ENCODE data around the gene CSF1R. TPM values are rescaled to one million over a fixed set of nuclear protein-coding genes. Genes with fewer than 3 reads are reported as not detected.

The CSF1R gene
- polyA plus RNA-seq, 1 donor (not counting 4 experiments of a cell fraction or from before 2014, with no cell fraction given): not detected

- TF ChIP-seq EZH2 (IDR thresholded peaks at IDR 0.05; ENCODE audit: low read length) (no peak), CTCF (optimal IDR thresholded peaks at IDR 0.05 in 1 of 3, IDR thresholded peaks at IDR 0.05 in 1 of 3, conservative IDR thresholded peaks at IDR 0.05 in 1 of 3; ENCODE audit: extremely low read depth in 1 of 3, insufficient read depth in 2 of 3, low read length in 3 of 3) (no peak)
- Histone ChIP-seq H3K79me2 (ENCODE audit: control insufficient read depth, insufficient read depth, low read length) (no peaks in the 10 kb centered on the region), H3K4me2 (ENCODE audit: control insufficient read depth, extremely low read depth, insufficient read depth, low read depth, low read length) (no peak overlapping the region), H3K4me3 (ENCODE audit: control insufficient read depth in 2 of 3, extremely low read depth in 1 of 3, insufficient read depth in 2 of 3, low read depth in 1 of 3, low read length in 3 of 3) (no peak overlapping the region), H4K20me1 (ENCODE audit: control insufficient read depth, extremely low read depth, insufficient read depth, low read length) (no peaks in the 10 kb centered on the region), H3K9ac (ENCODE audit: control insufficient read depth, extremely low read depth, insufficient read depth, low read length) (no peak overlapping the region), H3K27me3 (ENCODE audit: control insufficient read depth, extremely low read depth, insufficient read depth, low read length) (no peaks in the 10 kb centered on the region), H3K4me1 (ENCODE audit: control insufficient read depth, extremely low read depth, insufficient read depth, low read length) (peaks cover 12% of the 10 kb centered on the region), H2AFZ (ENCODE audit: control insufficient read depth, low read length) (no peak overlapping the region), H3K9me1 (ENCODE audit: control insufficient read depth, extremely low read depth, insufficient read depth, low read length) (peaks cover 3% of the 10 kb centered on the region), H3K36me3 (ENCODE audit: control insufficient read depth in 2 of 2, extremely low read depth in 1 of 2, insufficient read depth in 2 of 2, low read length in 2 of 2) (peaks cover 21 to 34% of the 10 kb centered on the region in 2 experiments), H3K9me3 (ENCODE audit: control insufficient read depth, low read depth, low read length) (no peaks in the 10 kb centered on the region), H3K27ac (ENCODE audit: control insufficient read depth, insufficient read depth, low read length) (no peak overlapping the region)
- dilution Hi-C loops (cut with MboI; ENCODE audit: extremely low pct_ligation_motif_present, low sequenced_read_pairs): no loop called here
- FAIRE-seq (no peak), DNase-seq (ENCODE audit: low read depth, low spot score) (no peak)
Observed at GRCh38 chr5:150057511-150057910, 28.8 kb downstream of the CSF1R start.

GRCh38 chr5:150057052-150057451 is 29.3 kb downstream of the CSF1R start:
- no peaks in the 10 kb centered on the region for H3K79me2 ChIP-seq (ENCODE audit: control insufficient read depth, insufficient read depth, low read length)
- no peak overlapping the region for H2AFZ ChIP-seq (ENCODE audit: control insufficient read depth, low read length)
- H3K9me3 ChIP-seq (ENCODE audit: control insufficient read depth, low read depth, low read length): no peaks in the 10 kb centered on the region
- no peak for TF ChIP-seq CTCF (optimal IDR thresholded peaks at IDR 0.05 in 1 of 3, IDR thresholded peaks at IDR 0.05 in 1 of 3, conservative IDR thresholded peaks at IDR 0.05 in 1 of 3; ENCODE audit: extremely low read depth in 1 of 3, insufficient read depth in 2 of 3, low read length in 3 of 3)
- TF ChIP-seq EZH2 (IDR thresholded peaks at IDR 0.05; ENCODE audit: low read length): no peak
- dilution Hi-C loops (cut with MboI; ENCODE audit: extremely low pct_ligation_motif_present, low sequenced_read_pairs): no loop called here
- peaks cover 3% of the 10 kb centered on the region for H3K9me1 ChIP-seq (ENCODE audit: control insufficient read depth, extremely low read depth, insufficient read depth, low read length)
- no peaks in the 10 kb centered on the region for H3K27me3 ChIP-seq (ENCODE audit: control insufficient read depth, extremely low read depth, insufficient read depth, low read length)
- no peak overlapping the region for H3K4me2 ChIP-seq (ENCODE audit: control insufficient read depth, extremely low read depth, insufficient read depth, low read depth, low read length)
- peaks cover 23 to 39% of the 10 kb centered on the region in 2 experiments for H3K36me3 ChIP-seq (ENCODE audit: control insufficient read depth in 2 of 2, extremely low read depth in 1 of 2, insufficient read depth in 2 of 2, low read length in 2 of 2)
- H4K20me1 ChIP-seq (ENCODE audit: control insufficient read depth, extremely low read depth, insufficient read depth, low read length): no peaks in the 10 kb centered on the region
- H3K4me3 ChIP-seq (ENCODE audit: control insufficient read depth in 2 of 3, extremely low read depth in 1 of 3, insufficient read depth in 2 of 3, low read depth in 1 of 3, low read length in 3 of 3): no peak overlapping the region
- FAIRE-seq: no peak
- H3K9ac ChIP-seq (ENCODE audit: control insufficient read depth, extremely low read depth, insufficient read depth, low read length): no peak overlapping the region
- peaks cover 14% of the 10 kb centered on the region for H3K4me1 ChIP-seq (ENCODE audit: control insufficient read depth, extremely low read depth, insufficient read depth, low read length)
- no peak for DNase-seq (ENCODE audit: low read depth, low spot score)
- H3K27ac ChIP-seq (ENCODE audit: control insufficient read depth, insufficient read depth, low read length): no peak overlapping the region
